Endometrial microvascular endothelial cells (primary cell): ENCODE results near the gene CDC40. TPM values are rescaled to one million over a fixed set of nuclear protein-coding genes. Genes with fewer than 3 reads are reported as not detected.
"Not testable (repeated sequence)": the region's sequence is repeated elsewhere in the genome, so short reads cannot be mapped to it uniquely, and the experiment has no call there.

Experiments used
- in situ Hi-C: cut with HindIII; loops from 2 replicates; pipeline ENCODE4 v1.10.0; 2017; ENCODE audit warnings: low sequenced_read_pairs, low pct_unique_long_range_greater_than_20kb; ENCODE audit errors: inconsistent ontology term
- total RNA-seq: library from RNA; depleted of rRNA; stranded (reverse); fragments of >200 nt; gene quantifications from one replicate; pipeline ENCODE4 v1.2.3, GENCODE V29; 2015; ENCODE audit errors: inconsistent ontology term

Gene CDC40
- total RNA-seq, 1 donor from 2014 or later = 16.5 TPM

- in situ Hi-C loops = no loop called here
Observed at GRCh38 chr6:110195639-110196038, 15.4 kb downstream of the CDC40 start.

DNA sequence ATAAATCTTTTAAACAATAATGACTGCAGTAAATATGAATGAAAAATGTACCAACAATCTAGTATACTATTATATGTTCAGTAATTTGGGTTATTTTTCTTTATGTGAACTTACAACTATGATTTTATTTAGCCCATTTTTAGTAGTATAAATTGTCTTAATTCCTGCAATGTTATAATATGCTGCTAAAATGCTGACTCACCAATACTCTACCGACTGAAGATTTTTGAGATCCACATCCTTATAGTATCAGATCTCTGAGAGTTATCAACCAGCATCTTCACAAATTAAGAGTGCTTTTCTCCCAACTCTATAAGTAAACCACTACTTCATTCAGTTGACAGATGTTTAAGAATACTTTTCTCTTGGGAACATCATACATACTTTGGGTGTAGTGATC is 16.6 kb downstream of the CDC40 start:
- in situ Hi-C loops = no loop called here

DNA sequence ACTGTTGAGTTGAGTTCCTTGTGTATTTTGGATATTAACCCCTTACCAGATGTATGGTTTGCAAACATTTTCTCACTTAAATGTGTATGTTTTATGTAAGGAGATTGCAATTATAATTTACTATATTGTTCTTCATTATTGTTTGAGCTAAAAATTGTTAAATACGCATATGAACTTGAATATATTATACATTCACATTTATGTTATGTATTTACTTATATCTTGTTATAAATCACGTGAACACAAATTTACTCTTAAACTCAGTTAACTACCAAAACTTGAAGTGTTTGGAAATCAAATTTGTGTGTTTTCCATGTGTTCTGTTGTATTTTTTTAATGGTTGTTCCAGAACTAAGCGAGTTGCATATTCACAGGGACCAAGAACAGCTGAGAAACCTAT is 18.3 kb downstream of the CDC40 start:
- in situ Hi-C loops = no loop called here

- in situ Hi-C loops = no loop called here
Observed at GRCh38 chr6:110201151-110201884, 21.1 kb downstream of the CDC40 start.

DNA sequence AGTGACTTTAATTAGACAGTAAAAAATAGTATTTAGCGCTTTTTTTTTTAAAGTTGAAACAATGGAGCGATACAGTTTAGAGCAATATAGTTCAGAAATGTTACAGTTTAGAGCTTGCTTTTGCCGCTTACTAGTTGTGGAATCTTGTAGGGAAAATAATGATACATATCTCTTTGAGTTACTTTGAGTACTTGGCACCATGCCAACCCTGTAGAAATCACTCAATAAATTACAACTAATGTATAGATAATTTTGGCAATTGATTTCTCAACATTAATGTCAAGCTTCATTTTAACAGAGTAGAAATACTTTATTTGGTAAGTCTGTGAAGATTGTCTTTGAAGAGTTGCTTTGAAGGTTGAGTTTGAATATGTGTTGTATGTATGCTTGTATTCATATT is 27.4 kb downstream of the CDC40 start:
- in situ Hi-C loops = no loop called here

DNA sequence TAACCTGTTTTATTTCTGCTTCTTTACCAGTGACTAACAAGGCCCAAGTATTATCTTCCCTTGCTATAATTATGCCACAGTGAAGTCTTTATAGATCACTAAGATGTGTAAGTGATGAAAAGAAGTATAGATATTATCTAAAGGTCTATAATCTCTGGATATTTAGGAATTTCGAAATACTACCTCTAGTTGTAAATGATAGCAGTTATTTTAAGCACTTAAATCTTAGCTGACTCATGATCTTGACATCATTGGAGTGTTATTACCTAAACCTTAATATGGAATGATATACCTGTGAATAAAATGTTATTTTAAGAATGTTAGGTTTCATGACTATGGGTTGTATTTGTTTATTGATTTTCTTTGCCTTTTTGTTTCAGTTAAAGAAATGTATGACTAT is 31.5 kb downstream of the CDC40 start:
- in situ Hi-C loops = no loop called here

- in situ Hi-C loops = no loop called here
Observed at GRCh38 chr6:110214338-110214737, 34.1 kb downstream of the CDC40 start.

- in situ Hi-C loops = no loop called here
Observed at GRCh38 chr6:110216140-110216539, 35.9 kb downstream of the CDC40 start.

GRCh38 chr6:110217266-110217665 is 37.0 kb downstream of the CDC40 start:
- in situ Hi-C loops = no loop called here

GRCh38 chr6:110221738-110222137 is 41.5 kb downstream of the CDC40 start:
- in situ Hi-C loops = no loop called here

- in situ Hi-C loops = no loop called here
Observed at GRCh38 chr6:110226261-110226660, 46.0 kb downstream of the CDC40 start.

DNA sequence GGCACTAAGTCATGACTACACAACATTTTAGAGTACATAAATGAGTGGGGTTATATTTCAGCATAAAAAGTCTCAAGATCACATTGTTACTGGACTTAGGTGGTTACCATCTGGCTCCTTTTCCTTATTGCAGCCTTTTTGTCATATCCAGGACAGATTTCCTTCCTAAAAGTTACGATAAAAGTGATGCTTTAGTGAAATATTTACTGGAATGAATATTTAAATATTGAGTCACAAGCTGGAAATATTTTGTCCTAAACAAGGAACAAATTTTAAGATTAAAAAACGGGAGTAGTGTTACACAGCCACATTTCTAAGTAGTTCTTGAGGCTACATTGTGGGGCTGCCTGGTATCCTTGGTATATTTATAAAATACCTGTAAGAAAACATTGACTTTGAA is 52.2 kb downstream of the CDC40 start:
- in situ Hi-C loops = no loop called here

GRCh38 chr6:110233770-110234374 is 53.6 kb downstream of the CDC40 start:
- in situ Hi-C loops = no loop called here

DNA sequence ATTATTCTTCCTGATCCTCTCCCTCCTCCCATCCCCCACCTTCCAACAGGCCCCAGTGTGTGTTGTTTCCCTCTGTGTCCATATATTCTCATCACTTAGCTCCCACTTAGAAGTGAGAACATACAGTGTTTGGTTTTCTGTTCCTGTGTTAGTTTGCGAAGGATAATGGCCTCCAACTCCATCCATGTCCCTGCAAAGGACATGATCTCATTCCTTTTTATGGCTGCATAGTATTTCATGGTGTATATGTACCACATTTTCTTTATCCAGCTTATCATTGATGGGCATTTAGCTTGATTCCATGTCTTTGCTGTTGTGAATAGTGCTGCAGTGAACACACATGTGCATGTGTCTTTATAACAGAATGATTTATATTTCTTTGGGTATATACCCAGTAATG is 55.8 kb downstream of the CDC40 start:
- in situ Hi-C loops = not testable (repeated sequence)

- in situ Hi-C loops = no loop called here
Observed at GRCh38 chr6:110239526-110240274, 59.5 kb downstream of the CDC40 start.

DNA sequence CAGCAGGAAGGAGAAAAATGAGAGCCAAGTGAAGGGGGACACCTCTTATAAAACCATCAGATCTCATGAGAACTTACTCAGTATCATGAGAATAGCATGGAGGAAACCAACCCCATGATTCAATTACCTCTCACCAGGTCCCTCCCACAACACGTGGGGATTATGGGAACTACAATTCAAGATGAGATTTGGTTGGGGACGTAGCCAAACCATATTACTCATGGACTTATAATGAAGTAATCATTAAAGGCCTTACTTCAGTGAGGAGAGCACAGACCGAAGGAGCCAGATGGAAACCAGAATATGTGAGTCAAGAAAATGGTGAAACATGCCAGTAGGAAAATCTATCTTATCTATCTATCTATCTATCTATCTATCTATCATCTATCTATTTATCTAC is 64.4 kb downstream of the CDC40 start:
- in situ Hi-C loops = not testable (repeated sequence)

DNA sequence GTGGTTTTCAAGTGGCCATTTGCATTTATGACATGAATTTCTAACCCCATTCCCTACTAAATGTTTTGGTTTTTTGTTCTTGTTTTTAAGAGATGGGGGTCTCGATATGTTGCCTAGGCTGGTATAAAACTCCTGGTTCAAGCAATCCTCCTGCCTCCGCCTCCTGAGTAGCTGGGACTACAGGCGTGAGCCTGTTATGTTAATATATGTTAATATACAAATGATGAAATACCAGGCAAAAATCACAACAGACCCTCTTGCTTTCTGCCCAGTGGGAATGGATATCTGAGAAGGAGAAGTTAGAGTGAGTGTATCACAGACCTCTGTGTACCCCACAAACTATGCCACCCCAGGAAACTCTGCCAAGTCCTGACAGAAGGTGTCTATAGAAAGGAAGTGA is 66.2 kb downstream of the CDC40 start:
- in situ Hi-C loops = no loop called here

- in situ Hi-C loops = no loop called here
Observed at GRCh38 chr6:110246900-110247546, 66.8 kb downstream of the CDC40 start.

DNA sequence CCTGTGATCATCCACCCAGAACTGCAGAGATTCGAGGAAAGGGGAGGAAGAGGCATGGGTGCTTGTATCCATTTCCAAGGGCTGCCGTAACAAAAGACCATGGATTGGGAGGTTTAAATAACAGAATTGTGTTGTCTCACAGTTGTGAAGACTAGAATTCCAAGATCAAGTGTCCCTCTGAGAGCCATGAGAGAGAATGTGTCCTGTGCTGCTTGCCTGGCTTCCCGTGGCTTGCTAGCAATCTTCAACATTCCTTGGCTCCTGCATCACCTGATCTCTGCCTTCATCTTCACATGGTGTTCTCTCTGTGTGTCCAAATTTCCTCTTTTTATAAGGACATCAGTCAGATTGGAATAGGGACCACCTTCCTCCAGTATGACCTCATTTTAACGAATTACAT is 69.8 kb downstream of the CDC40 start:
- in situ Hi-C loops = no loop called here

DNA sequence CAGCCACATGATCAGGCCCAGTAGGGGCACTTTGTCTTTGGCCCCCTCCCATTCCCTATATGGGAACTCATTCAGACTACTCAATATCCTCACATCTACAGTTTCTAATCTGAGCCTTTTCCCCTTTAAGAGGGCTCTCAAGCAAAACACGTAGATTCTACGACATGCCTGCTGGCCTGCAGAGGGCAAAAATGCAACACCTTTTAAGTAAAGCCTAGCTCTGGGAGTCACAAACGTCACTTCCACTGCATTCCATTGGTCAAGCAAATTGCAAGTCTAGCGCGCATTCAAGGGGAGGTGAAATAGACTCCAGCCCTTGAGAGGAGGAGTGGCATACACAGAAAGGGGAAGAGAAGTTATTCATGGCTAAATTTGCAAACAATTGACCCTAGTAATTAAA is 70.6 kb downstream of the CDC40 start:
- in situ Hi-C loops = no loop called here
